HG03280 (cell line): Measurements from ENCODE around the gene C17orf78.
"Not testable (repeated sequence)": the region's sequence is repeated elsewhere in the genome, so short reads cannot be mapped to it uniquely, and the experiment has no call there.

Source experiments
- ATAC-seq: cut with Tn5 transposase; IDR thresholded peaks from one replicate; pipeline ENCODE4 v1.9.1; 2021; ENCODE audit warnings: mild to moderate bottlenecking, moderate library complexity; ENCODE audit not compliant: unreplicated experiment

The C17orf78 gene

DNA sequence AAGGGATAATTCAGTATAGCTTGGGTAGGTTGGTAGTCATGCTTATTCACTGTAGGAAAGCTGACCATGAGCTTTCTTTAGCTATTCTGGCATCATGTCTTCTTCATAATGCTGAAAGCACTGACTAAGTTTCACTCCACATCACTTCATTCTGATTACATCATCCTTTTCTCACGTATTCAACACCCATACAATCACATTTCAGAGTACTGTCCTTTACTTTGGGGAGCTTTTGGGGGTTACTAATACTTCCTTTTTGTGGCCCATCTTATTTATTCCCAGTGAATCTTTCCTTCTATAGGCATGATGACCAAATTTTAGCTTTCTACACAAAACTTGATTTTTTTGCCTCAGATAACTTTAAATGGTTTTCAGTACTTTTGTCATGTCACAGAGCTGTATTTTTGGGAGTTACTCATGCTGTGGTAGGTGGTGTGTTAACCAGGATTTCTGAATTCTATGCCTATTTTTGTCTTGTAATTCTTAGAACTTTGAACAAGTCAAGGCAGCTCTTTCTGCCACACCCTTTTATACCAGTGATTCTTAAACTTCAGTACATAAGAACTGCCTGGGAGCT is 54.4 kb downstream of the C17orf78 start:
- no peak for ATAC-seq

DNA sequence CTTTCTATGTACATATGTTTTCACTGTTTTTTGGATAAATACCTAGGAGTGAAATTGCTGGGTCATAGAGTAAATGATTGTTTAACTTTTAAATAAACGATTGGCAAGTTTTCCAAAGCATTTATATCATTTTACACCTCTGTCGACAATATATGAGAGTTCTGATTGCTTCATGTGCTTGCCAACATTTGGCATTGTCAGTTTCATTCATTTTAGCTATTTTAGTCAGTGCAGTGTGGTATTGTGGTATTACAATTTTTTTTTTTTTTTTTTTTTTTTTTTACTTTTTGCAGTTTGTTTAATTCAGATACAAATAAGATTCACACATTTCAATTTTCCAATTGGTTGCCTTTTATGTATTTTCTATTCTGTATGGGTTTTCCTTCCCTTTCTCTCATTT is 56.9 kb downstream of the C17orf78 start:
- no peak for ATAC-seq

DNA sequence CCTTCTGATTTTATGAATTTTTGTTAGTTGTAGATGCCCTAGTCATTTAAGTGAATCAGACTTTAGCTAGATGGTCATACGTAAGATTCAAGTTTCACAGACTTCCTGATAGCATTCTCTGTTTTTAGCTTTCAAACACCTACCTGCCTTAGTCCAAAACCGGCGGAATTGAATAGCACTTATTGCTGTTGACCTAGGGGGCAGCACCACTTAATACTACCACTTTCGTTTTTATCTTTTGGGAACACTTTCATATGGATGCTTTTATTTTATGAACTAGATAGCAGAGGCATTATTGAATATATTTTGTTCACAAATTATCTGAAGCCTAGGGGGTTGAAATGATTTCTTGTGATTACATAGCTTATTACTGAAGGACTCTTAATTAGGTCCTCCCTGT is 62.4 kb downstream of the C17orf78 start:
- no peak for ATAC-seq

DNA sequence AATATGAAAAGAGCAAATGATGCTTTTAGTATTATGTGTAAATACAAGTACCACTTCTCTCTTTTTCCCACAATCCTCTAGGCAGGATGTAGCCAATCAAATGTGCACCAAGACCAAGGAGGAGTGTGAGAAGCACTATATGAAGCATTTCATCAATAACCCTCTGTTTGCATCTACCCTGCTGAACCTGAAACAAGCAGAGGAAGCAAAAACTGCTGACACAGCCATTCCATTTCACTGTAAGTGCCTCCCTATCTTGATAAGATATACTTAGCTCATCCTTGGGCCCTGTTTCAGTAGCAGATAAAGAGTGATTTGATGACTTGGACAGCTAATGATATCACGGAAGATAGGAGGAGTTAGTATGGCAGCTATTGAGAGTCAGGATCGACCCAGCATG is 64.6 kb downstream of the C17orf78 start:
- no peak for ATAC-seq

DNA sequence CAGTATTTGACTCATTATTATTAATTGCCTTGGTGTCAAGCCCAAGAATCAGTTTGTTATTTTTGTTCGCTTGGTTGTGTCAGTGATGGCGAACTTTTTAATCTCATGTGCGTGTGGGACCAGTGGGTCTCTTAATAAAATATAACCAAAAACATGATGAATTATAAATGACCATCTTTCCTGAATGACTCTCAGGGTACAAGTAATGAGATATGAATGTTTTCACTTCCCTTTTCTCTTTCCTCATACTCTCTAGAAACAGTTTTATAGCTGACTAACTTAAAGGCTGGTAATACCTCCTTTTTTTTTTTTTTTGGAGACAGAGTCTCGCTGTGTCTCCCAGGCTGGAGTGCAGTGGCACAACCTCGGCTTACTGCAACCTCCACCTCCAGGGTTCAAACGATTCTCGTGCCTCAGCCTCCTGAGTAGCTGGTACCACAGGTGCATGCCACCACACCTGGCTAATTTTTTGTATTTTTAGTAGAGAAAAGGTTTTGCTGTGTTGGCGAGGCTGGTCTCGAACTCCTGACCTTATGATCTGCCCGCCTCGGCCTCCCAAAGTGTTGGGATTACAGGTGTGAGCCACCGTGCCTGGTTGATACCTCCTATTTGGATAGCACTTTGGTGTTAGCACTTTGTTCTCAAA is 65.7 kb downstream of the C17orf78 start:
- ATAC-seq: not testable (repeated sequence)
